GM19238 (cell line): ENCODE results near the gene SETD3.

Experiments used
- DNase-seq: peaks from one replicate; pipeline ENCODE4 v3.0.0; 2011; ENCODE audit warnings: low spot score; ENCODE audit not compliant: insufficient read length

The SETD3 gene

GRCh38 chr14:99424306-99424877 is 56.3 kb downstream of the SETD3 start:
- no peak for DNase-seq

DNA sequence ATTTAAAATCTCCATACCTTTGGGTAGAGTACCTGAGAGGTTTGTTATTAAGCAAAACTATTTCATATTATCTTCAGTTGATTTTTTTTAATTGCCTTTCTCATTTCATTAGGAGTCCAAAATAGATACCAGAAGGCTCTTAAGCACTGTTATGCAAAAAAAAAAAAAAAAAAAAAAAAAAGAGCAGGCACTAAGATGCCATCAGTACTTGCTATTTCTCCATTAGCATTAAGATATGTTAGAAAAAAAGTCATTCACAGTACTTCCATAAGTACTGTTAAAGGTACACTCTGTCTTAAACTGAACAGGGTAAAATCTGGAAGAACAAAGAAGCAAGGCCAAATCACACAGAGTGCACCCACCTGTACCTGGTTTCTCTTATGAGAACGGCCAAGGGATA is 57.2 kb downstream of the SETD3 start:
- no peak for DNase-seq

- no peak for DNase-seq
Measured at GRCh38 chr14:99422228-99423010, 58.2 kb downstream of the SETD3 start.

GRCh38 chr14:99420711-99421110 is 59.9 kb downstream of the SETD3 start:
- DNase-seq: no peak

- no peak for DNase-seq
Measured at GRCh38 chr14:99419905-99420304, 60.8 kb downstream of the SETD3 start.

DNA sequence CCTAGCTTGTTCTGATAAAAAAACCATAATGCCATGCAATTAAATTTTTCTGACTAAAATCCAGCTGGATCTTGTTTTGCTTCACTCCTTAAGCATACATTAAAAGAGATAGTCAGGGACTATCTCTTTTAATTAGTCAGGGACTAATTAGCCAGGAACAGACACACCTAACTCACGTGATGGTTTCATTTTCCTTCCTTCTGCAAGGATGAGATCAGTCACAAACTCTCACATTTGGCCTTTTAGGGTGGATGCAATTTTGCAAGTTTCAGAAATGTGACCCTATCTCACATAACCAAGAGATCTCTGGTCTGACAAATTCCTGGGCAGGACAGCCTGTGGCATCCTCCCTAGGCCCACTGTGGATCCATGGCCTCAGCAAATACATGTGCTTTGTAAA is 62.4 kb downstream of the SETD3 start:
- no peak for DNase-seq

GRCh38 chr14:99416909-99417308 is 63.8 kb downstream of the SETD3 start:
- no peak for DNase-seq

GRCh38 chr14:99415496-99416281 is 65.0 kb downstream of the SETD3 start:
- peak; percentile 53 for DNase-seq

DNA sequence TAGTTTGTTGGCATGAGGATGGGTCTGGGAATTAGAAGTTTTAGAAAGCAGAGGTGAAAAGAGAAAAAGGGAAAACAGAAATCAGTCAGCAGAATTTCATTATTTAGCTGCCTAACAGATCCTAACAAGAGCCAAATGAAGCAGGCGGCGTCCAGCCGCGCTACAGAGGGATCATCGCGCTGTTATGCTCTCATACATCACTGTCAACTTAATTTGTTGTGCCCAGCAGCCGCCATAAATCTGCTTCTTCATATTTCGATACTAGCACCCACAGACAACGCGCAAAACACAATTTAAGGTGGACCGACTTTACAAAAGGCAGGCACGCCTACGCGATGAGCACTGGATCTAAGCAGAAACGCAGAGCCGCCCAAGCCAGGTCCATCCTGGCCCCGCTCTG is 66.7 kb downstream of the SETD3 start:
- no peak for DNase-seq

DNA sequence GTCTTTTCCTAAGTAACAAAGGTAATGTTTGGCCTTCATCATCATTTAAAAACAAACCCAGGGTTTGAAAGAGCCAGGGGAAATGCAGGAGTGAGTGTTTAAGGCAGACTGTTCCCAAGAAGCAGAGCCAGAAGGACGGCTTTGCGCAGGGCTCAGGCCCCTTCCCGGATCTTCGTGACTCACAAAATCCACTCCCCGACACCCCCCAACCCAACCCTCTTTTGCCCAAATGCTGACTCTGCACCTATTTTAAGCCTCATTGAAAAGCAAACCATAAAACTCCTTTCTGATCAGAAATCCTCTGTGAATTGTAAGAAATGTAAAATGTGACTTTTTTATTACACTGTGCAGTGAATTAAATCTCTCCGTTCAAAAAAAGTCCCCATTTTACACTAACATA is 67.5 kb downstream of the SETD3 start:
- no peak for DNase-seq

DNA sequence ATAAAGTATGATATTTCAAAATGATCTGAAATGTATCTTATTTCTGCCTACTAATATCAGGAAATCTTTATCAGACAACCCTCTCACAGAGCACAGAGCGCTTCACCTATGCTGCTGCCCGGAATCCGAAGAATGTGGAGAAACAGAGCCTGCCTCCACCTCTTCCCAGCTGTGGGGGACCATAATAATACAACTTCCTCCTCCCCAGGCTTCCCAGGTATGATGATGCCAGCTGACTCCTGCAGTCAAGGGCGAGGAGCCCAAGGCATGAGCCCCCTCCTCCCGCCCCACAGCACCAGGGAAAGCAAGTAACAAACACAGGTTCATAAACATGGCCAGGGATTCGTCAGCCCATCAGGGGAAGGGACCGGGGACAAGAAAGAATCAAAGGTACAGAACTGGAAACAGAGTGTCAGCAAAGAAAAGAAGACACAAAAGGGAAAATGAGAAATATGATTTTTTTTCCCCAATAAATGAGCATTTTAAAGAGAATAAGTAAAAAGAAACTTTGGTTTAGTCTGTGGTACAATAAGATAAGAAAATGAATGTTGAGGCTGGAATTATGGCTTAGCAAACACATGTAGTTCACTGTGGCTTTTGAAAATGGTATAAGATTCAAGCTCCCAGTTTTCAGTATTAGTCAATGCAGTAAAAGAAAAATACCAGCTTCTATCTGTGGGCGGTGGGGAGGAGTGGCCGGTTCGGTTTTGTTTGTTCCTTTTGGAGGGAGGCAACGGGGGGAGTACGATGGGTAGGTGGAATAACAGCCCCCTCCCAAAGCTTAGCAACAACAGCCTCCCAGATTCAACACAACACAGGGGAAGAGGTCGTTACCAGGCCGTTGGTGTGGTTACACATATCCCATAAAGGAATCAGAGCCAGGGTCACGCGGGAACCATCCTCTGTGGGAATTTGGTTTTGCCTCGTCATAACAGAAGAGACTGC is 68.3 kb downstream of the SETD3 start:
- DNase-seq: no peak

- DNase-seq: no peak
Measured at GRCh38 chr14:99410019-99410418, 70.6 kb downstream of the SETD3 start.

DNA sequence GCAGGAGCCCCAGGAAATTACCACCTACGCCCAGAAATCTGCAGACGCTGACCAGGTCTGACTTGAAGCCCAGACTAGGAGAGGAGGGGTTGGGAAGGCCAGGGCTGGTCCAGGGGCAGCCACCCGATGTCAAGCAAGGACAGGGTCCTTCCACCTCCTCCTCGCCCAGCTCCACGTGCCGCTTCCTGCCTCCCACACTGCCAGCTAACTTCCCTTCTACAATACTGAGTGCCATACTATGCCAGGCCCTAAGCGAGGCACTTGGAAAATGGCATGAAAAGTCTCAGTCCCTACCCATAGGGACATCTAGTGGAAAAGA is 71.7 kb downstream of the SETD3 start:
- DNase-seq: no peak

- DNase-seq: no peak
Measured at GRCh38 chr14:99408286-99408970, 72.2 kb downstream of the SETD3 start.

DNA sequence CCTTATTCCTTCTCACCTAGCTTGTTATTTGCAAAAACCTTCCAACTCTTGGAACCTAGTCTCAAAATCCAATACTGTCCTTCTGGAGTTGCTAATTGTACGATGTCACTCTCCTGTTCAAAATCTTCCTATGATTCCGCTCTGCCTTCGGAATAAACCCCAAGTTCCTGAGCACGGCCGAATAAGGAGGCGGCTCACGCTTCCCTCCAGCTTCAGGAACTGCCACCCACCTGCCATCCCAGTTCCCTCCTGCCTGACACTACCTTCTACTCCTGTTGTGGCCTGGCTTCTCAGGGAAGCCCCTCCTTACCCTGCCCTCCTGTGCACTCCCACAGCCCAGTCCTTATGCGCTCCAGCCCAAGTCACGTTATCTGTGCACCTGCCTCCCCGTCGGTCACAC is 73.2 kb downstream of the SETD3 start:
- DNase-seq: no peak

- no peak for DNase-seq
Measured at GRCh38 chr14:99402950-99403349, 77.7 kb downstream of the SETD3 start.

DNA sequence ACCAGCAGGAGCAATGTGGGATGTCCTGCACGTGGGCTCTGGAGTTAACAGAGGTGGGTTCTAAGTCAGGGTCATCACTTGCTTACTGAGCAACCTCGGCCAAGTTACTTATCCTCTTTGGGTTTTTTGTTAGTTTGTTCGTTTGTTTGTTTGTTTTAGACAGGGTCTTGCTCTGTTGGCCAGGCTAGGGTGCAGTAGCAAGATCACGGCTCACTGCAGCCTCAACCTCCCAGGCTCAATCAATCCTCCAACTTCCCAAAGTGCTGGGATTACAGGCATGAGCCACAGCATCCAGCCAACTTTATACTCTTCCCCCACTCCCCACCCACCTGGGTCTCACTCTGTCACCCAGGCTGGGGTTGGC is 78.4 kb downstream of the SETD3 start:
- no peak for DNase-seq

GRCh38 chr14:99401621-99402284 is 78.9 kb downstream of the SETD3 start:
- DNase-seq: no peak

GRCh38 chr14:99401211-99401610 is 79.4 kb downstream of the SETD3 start:
- no peak for DNase-seq

- no peak for DNase-seq
Measured at GRCh38 chr14:99397698-99398097, 83.0 kb downstream of the SETD3 start.
